Neural progenitor cell (in vitro differentiated cells): ENCODE data around the gene PEX26. TPM values are rescaled to one million over a fixed set of nuclear protein-coding genes. Genes with fewer than 3 reads are reported as not detected.
"Not testable (repeated sequence)": the region's sequence is repeated elsewhere in the genome, so short reads cannot be mapped to it uniquely, and the experiment has no call there.

ENCODE experiments used
- DNase-seq: peaks from one replicate; pipeline ENCODE4 v3.0.0-alpha.2; 2016; ENCODE audit warnings: low spot score
- H2AFZ ChIP-seq: fragments of 200-600 bp; sonication (generic); replicated peaks from 2 replicates; pipeline ENCODE4 v1.6.1; 2016; ENCODE audit warnings: antibody characterized with exemption
- H3F3A ChIP-seq: fragments of 200-600 bp; sonication (generic); 2 replicates; pipeline ENCODE4 v1.6.1; 2016; ENCODE audit warnings: antibody characterized with exemption, low read depth
- H3K27ac ChIP-seq: fragments of 200-600 bp; sonication (generic); 2 replicates; pipeline ENCODE4 v1.5.1; 2016; ENCODE audit warnings: mild to moderate bottlenecking
- H3K27me3 ChIP-seq: fragments of 200-600 bp; sonication (generic); 2 replicates; pipeline ENCODE4 v1.6.1; 2016; ENCODE audit warnings: mild to moderate bottlenecking, moderate library complexity
- H3K36me3 ChIP-seq: fragments of 200-600 bp; sonication (generic); 2 replicates; pipeline ENCODE4 v1.5.1; 2016
- H3K4me1 ChIP-seq: fragments of 200-600 bp; sonication (generic); 2 replicates; pipeline ENCODE4 v1.6.1; 2016; ENCODE audit warnings: mixed run types
- H3K4me2 ChIP-seq: fragments of 200-600 bp; sonication (generic); 2 replicates; pipeline ENCODE4 v1.6.1; 2016
- H3K4me3 ChIP-seq: fragments of 200-600 bp; sonication (generic); 2 replicates; pipeline ENCODE4 v1.5.1; 2016
- H3K79me2 ChIP-seq: fragments of 200-600 bp; sonication (generic); 2 replicates; pipeline ENCODE4 v1.6.1; 2016; ENCODE audit warnings: low read depth
- H3K9ac ChIP-seq: fragments of 200-600 bp; sonication (generic); 2 replicates; pipeline ENCODE4 v1.6.1; 2016
- H3K9me3 ChIP-seq: fragments of 200-600 bp; sonication (generic); 2 replicates; pipeline ENCODE4 v1.5.1; 2016; ENCODE audit warnings: low read depth
- H4K20me1 ChIP-seq: fragments of 200-600 bp; sonication (generic); 2 replicates; pipeline ENCODE4 v1.6.1; 2016; ENCODE audit warnings: low read depth
- H3K27ac Mint-ChIP-seq: 3 replicates; pipeline ENCODE4 v1.8.0; 2021; ENCODE audit warnings: mixed read lengths
- H3K27me3 Mint-ChIP-seq: 2 replicates; pipeline ENCODE4 v1.8.0; 2022; ENCODE audit warnings: low read depth, mild to moderate bottlenecking, inconsistent platforms, moderate library complexity, mixed read lengths; ENCODE audit not compliant: insufficient read depth
- H3K36me3 Mint-ChIP-seq: 3 replicates; pipeline ENCODE4 v1.8.0; 2021; ENCODE audit warnings: mixed read lengths
- H3K4me1 Mint-ChIP-seq: 3 replicates; pipeline ENCODE4 v1.8.0; 2021; ENCODE audit warnings: mixed read lengths
- H3K4me3 Mint-ChIP-seq: 3 replicates; pipeline ENCODE4 v1.8.0; 2021; ENCODE audit warnings: mild to moderate bottlenecking, moderate library complexity, mixed read lengths
- H3K9me3 Mint-ChIP-seq: 3 replicates; pipeline ENCODE4 v1.8.0; 2020; ENCODE audit warnings: mixed read lengths
- EZH2 ChIP-seq: fragments of 200-600 bp; sonication (generic); IDR thresholded peaks from 2 replicates; pipeline ENCODE4 v1.6.1; 2017; ENCODE audit warnings: antibody characterized with exemption, mild to moderate bottlenecking, moderate library complexity
- EZH2phosphoT487 ChIP-seq: fragments of 200-600 bp; sonication (generic); IDR thresholded peaks from 2 replicates; pipeline ENCODE4 v1.6.1; 2017; ENCODE audit warnings: antibody characterized with exemption
- total RNA-seq: library from RNA; depleted of rRNA; stranded (reverse); fragments of >200 nt; gene quantifications from 2 replicates; pipeline ENCODE4 v1.2.3, GENCODE V29; 2015; ENCODE audit warnings: low replicate concordance
- TF ChIP-seq, protein P1 (sequence below): fragments of 200-600 bp; sonication (generic); IDR thresholded peaks from 2 replicates; pipeline ENCODE4 v1.5.1; 2017; ENCODE audit warnings: antibody characterized with exemption, mild to moderate bottlenecking

The PEX26 gene
- total RNA-seq, 1 donor from 2014 or later = 22.9 TPM

- peaks cover 5% of the 10 kb centered on the region for H3K4me1 ChIP-seq
- no peak for TF ChIP-seq EZH2
- TF ChIP-seq, protein P1, sequence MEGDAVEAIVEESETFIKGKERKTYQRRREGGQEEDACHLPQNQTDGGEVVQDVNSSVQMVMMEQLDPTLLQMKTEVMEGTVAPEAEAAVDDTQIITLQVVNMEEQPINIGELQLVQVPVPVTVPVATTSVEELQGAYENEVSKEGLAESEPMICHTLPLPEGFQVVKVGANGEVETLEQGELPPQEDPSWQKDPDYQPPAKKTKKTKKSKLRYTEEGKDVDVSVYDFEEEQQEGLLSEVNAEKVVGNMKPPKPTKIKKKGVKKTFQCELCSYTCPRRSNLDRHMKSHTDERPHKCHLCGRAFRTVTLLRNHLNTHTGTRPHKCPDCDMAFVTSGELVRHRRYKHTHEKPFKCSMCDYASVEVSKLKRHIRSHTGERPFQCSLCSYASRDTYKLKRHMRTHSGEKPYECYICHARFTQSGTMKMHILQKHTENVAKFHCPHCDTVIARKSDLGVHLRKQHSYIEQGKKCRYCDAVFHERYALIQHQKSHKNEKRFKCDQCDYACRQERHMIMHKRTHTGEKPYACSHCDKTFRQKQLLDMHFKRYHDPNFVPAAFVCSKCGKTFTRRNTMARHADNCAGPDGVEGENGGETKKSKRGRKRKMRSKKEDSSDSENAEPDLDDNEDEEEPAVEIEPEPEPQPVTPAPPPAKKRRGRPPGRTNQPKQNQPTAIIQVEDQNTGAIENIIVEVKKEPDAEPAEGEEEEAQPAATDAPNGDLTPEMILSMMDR = no peak
- TF ChIP-seq EZH2phosphoT487 = no peak
- H3K9me3 ChIP-seq = no peaks in the 10 kb centered on the region
- no peaks in the 10 kb centered on the region for H4K20me1 ChIP-seq
- H3F3A ChIP-seq = peaks cover 5% of the 10 kb centered on the region
- no peaks in the 10 kb centered on the region for H3K36me3 Mint-ChIP-seq
- no peak overlapping the region for H3K27ac ChIP-seq
- H3K4me2 ChIP-seq = no peak overlapping the region
- H3K4me1 Mint-ChIP-seq = peaks cover 13% of the 10 kb centered on the region
- no peak overlapping the region for H3K4me3 ChIP-seq
- H3K79me2 ChIP-seq = peaks cover 6% of the 10 kb centered on the region
- peaks cover 5% of the 10 kb centered on the region for H3K27me3 Mint-ChIP-seq
- H3K27me3 ChIP-seq = no peaks in the 10 kb centered on the region
- H3K9ac ChIP-seq = no peak overlapping the region
- DNase-seq = no peak
- no peak overlapping the region for H3K4me3 Mint-ChIP-seq
- H3K27ac Mint-ChIP-seq = no peak overlapping the region
- H3K9me3 Mint-ChIP-seq = no peaks in the 10 kb centered on the region
- H2AFZ ChIP-seq = no peak overlapping the region
- H3K36me3 ChIP-seq = no peaks in the 10 kb centered on the region
These were observed 4.3 kb upstream of the PEX26 start for GRCh38 chr22:18073467-18073866.

GRCh38 chr22:18073927-18074326 lies 3.9 kb upstream of the PEX26 start:
- not testable (repeated sequence) for H3K27ac Mint-ChIP-seq, H3K9me3 ChIP-seq, H3K36me3 ChIP-seq, H3K9ac ChIP-seq, H3F3A ChIP-seq, H3K4me1 ChIP-seq, H3K4me2 ChIP-seq, H3K27me3 ChIP-seq, DNase-seq, H2AFZ ChIP-seq, H3K27me3 Mint-ChIP-seq, H3K4me3 ChIP-seq, H3K9me3 Mint-ChIP-seq, H4K20me1 ChIP-seq, H3K27ac ChIP-seq, H3K36me3 Mint-ChIP-seq, H3K4me3 Mint-ChIP-seq
- H3K79me2 ChIP-seq = peaks cover 11% of the 10 kb centered on the region
- peaks cover 18% of the 10 kb centered on the region for H3K4me1 Mint-ChIP-seq

GRCh38 chr22:18075101-18075719 lies 2.6 kb upstream of the PEX26 start:
- Histone ChIP-seq H3K4me3 (no peak overlapping the region), H3K9ac (no peak overlapping the region), H3K36me3 (no peaks in the 10 kb centered on the region), H3K79me2 (peaks cover 20% of the 10 kb centered on the region), H3K9me3 (no peaks in the 10 kb centered on the region), H3F3A (peaks cover 5% of the 10 kb centered on the region), H3K27me3 (no peaks in the 10 kb centered on the region), H4K20me1 (no peaks in the 10 kb centered on the region), H2AFZ (no peak overlapping the region), H3K4me1 (peaks cover 5% of the 10 kb centered on the region), H3K4me2 (no peak overlapping the region), H3K27ac (no peak overlapping the region)
- Mint-ChIP-seq H3K4me1 (peaks cover 21% of the 10 kb centered on the region), H3K4me3 (no peak overlapping the region), H3K27me3 (peaks cover 5% of the 10 kb centered on the region), H3K36me3 (peaks cover 8% of the 10 kb centered on the region), H3K9me3 (no peaks in the 10 kb centered on the region), H3K27ac (no peak overlapping the region)
- DNase-seq = no peak
- TF ChIP-seq, protein P1 = no peak
- TF ChIP-seq EZH2 (no peak), EZH2phosphoT487 (no peak)

DNA sequence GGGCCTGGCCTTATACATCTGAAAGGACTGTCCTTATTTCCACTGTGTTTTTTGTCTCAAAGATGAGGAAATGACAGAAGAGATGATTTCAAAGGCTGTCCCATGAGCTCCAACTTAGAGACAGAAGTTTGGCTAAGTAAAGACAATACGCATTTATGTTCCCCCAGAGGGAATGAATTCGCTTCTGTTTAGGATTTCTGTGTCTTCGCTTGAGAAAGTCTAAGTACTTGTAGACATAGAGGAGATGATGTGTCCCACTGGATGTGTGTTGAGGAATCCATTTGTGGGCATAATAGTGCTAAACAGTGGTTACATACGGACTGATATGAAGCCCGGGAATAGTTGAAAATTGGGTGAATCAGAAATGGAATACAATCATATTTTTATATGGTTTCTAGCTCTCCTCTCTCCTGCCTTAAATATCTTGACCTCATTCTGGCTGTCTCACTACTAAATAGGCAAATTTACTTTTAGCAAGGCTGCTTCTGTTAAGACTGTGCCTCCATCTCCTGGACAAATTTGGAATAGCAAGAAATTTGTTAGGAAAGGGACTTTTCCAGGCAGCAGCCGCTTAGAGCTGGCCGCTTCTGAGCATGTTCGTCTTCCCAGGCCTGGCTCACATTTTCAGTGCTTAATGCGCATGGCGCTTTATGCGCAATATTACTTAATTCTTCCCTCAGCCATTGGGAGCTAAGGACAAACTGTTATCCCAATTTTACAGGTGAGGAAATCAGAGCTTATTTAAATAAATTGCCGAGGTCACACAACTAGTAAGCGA lies 1.9 kb upstream of the PEX26 start:
- no peak overlapping the region for H2AFZ ChIP-seq
- peaks cover 20% of the 10 kb centered on the region for H3K79me2 ChIP-seq
- H3K9me3 ChIP-seq = no peaks in the 10 kb centered on the region
- no peak overlapping the region for H3K4me2 ChIP-seq
- H3K4me3 ChIP-seq = no peak overlapping the region
- H3K36me3 ChIP-seq = no peaks in the 10 kb centered on the region
- TF ChIP-seq, protein P1 = peak; percentile 88
- no peak for TF ChIP-seq EZH2
- H3K27ac Mint-ChIP-seq = no peak overlapping the region
- peak; percentile 88 for DNase-seq
- peaks cover 5% of the 10 kb centered on the region for H3F3A ChIP-seq
- H3K4me1 Mint-ChIP-seq = peaks cover 21% of the 10 kb centered on the region
- no peak overlapping the region for H3K9ac ChIP-seq
- peaks cover 12% of the 10 kb centered on the region for H3K36me3 Mint-ChIP-seq
- H3K27me3 Mint-ChIP-seq = peaks cover 2% of the 10 kb centered on the region
- H3K9me3 Mint-ChIP-seq = no peaks in the 10 kb centered on the region
- H3K4me3 Mint-ChIP-seq = peak overlapping the region; percentile 54
- no peaks in the 10 kb centered on the region for H3K27me3 ChIP-seq
- H3K4me1 ChIP-seq = peaks cover 5% of the 10 kb centered on the region
- H4K20me1 ChIP-seq = no peaks in the 10 kb centered on the region
- H3K27ac ChIP-seq = no peak overlapping the region
